H9 (cell line): Measurements from ENCODE around the gene CATSPERB. TPM values are rescaled to one million over a fixed set of nuclear protein-coding genes. Genes with fewer than 3 reads are reported as not detected.

Source experiments
- DNase-seq: peaks from one replicate; pipeline ENCODE4 v3.0.0-alpha.2; 2017
- H2AFZ ChIP-seq: one replicate; pipeline ENCODE4 v1.6.1; 2013; ENCODE audit warnings: mild to moderate bottlenecking, low read length, control low read depth, moderate library complexity
- H2AK5ac ChIP-seq: 2 replicates; pipeline ENCODE4 v1.6.1; 2013; ENCODE audit warnings: low read length, control low read depth, mixed read lengths; ENCODE audit not compliant: insufficient read length
- H2BK120ac ChIP-seq: one replicate; pipeline ENCODE4 v1.6.1; 2013; ENCODE audit warnings: low read depth, mild to moderate bottlenecking, low read length, control low read depth, inconsistent platforms; ENCODE audit not compliant: poor library complexity, severe bottlenecking
- H2BK12ac ChIP-seq: 2 replicates; pipeline ENCODE4 v1.6.1; 2013; ENCODE audit warnings: low read length, control low read depth, mixed read lengths, low read depth; ENCODE audit not compliant: insufficient read length
- H2BK15ac ChIP-seq: 2 replicates; pipeline ENCODE4 v1.6.1; 2013; ENCODE audit warnings: low read depth, low read length, control low read depth
- H2BK20ac ChIP-seq: one replicate; pipeline ENCODE4 v1.6.1; 2013; ENCODE audit warnings: low read depth, mild to moderate bottlenecking, low read length, control low read depth, inconsistent platforms; ENCODE audit not compliant: poor library complexity, severe bottlenecking
- H2BK5ac ChIP-seq: 2 replicates; pipeline ENCODE4 v1.6.1; 2013; ENCODE audit warnings: low read length, control low read depth, mixed read lengths; ENCODE audit not compliant: insufficient read length
- H3K14ac ChIP-seq: 2 replicates; pipeline ENCODE4 v1.6.1; 2013; ENCODE audit warnings: low read length, control low read depth; ENCODE audit not compliant: insufficient read depth
- H3K18ac ChIP-seq: 2 replicates; pipeline ENCODE4 v1.6.1; 2013; ENCODE audit warnings: low read depth, mild to moderate bottlenecking, mixed read lengths, low read length, control low read depth; ENCODE audit not compliant: insufficient read length
- H3K23ac ChIP-seq: 2 replicates; pipeline ENCODE4 v1.6.1; 2013; ENCODE audit warnings: low read length, control low read depth, mixed read lengths, low read depth; ENCODE audit not compliant: insufficient read length
- H3K23me2 ChIP-seq: 2 replicates; pipeline ENCODE4 v1.6.1; 2013; ENCODE audit warnings: low read depth, mild to moderate bottlenecking, mixed read lengths, low read length, control low read depth; ENCODE audit not compliant: insufficient read length, poor library complexity, severe bottlenecking
- H3K27ac ChIP-seq: 2 replicates; pipeline ENCODE4 v1.5.1; 2013; ENCODE audit warnings: low read length, control low read depth, mixed read lengths, low read depth; ENCODE audit not compliant: insufficient read length
- H3K27me3 ChIP-seq: 2 replicates; pipeline ENCODE4 v1.6.1; 2013; ENCODE audit warnings: low read length, control low read depth, inconsistent platforms; ENCODE audit not compliant: insufficient read depth
- H3K4ac ChIP-seq: 2 replicates; pipeline ENCODE4 v1.6.1; 2013; ENCODE audit warnings: low read depth, mild to moderate bottlenecking, control low read depth, inconsistent platforms, low read length, moderate library complexity
- H3K4me1 ChIP-seq: 2 replicates; pipeline ENCODE4 v1.6.1; 2013; ENCODE audit warnings: low read length, control low read depth, inconsistent platforms; ENCODE audit not compliant: insufficient read depth
- H3K4me2 ChIP-seq: 2 replicates; pipeline ENCODE4 v1.6.1; 2013; ENCODE audit warnings: low read length, control low read depth, mixed read lengths; ENCODE audit not compliant: insufficient read length, insufficient read depth
- H3K56ac ChIP-seq: 2 replicates; pipeline ENCODE4 v1.6.1; 2013; ENCODE audit warnings: low read depth, mild to moderate bottlenecking, mixed read lengths, low read length, control low read depth; ENCODE audit not compliant: insufficient read length
- H3K79me1 ChIP-seq: 2 replicates; pipeline ENCODE4 v1.6.1; 2013; ENCODE audit warnings: low read depth, mild to moderate bottlenecking, moderate library complexity, low read length, control low read depth, inconsistent platforms; ENCODE audit not compliant: insufficient read depth, poor library complexity, severe bottlenecking
- H3K79me2 ChIP-seq: 2 replicates; pipeline ENCODE4 v1.6.1; 2013; ENCODE audit warnings: low read length, control low read depth, inconsistent platforms; ENCODE audit not compliant: insufficient read depth
- H3K9ac ChIP-seq: 2 replicates; pipeline ENCODE4 v1.6.1; 2013; ENCODE audit warnings: low read length, control low read depth, mixed read lengths; ENCODE audit not compliant: insufficient read length; ENCODE audit errors: extremely low read depth
- H3K9me3 ChIP-seq: one replicate; pipeline ENCODE4 v1.6.1; 2013; ENCODE audit warnings: low read depth, low read length, inconsistent platforms; ENCODE audit not compliant: control insufficient read depth
- H3T11ph ChIP-seq: one replicate; pipeline ENCODE4 v1.6.1; 2013; ENCODE audit warnings: mild to moderate bottlenecking, low read length, control low read depth, inconsistent platforms
- H4K20me1 ChIP-seq: one replicate; pipeline ENCODE4 v1.6.1; 2013; ENCODE audit not compliant: control insufficient read depth, insufficient read length, insufficient read depth
- H4K5ac ChIP-seq: 2 replicates; pipeline ENCODE4 v1.6.1; 2013; ENCODE audit warnings: low read depth, mild to moderate bottlenecking, mixed read lengths, low read length, control low read depth; ENCODE audit not compliant: insufficient read length
- H4K8ac ChIP-seq: replicated peaks from 2 replicates; pipeline ENCODE4 v1.6.1; 2013; ENCODE audit warnings: low read length, control low read depth, mixed read lengths, low read depth; ENCODE audit not compliant: insufficient read length
- H4K91ac ChIP-seq: 2 replicates; pipeline ENCODE4 v1.6.1; 2013; ENCODE audit warnings: low read depth, mild to moderate bottlenecking, moderate library complexity, mixed read lengths, low read length, control low read depth; ENCODE audit not compliant: insufficient read length
- H3K27ac Mint-ChIP-seq, 3 experiments: 2 replicates in 2 of 3; 3 replicates in 1 of 3; pipeline ENCODE4 v1.8.0; 2020 to 2021; ENCODE audit warnings: mixed read lengths in 3 of 3, mild to moderate bottlenecking in 1 of 3, moderate library complexity in 1 of 3
- H3K27me3 Mint-ChIP-seq: 2 replicates; pipeline ENCODE4 v1.8.0; 2021; ENCODE audit warnings: low read depth, mild to moderate bottlenecking, moderate library complexity, mixed read lengths
- H3K36me3 Mint-ChIP-seq, 3 experiments: 2 replicates in 2 of 3; 3 replicates in 1 of 3; pipeline ENCODE4 v1.8.0; 2020 to 2021; ENCODE audit warnings: low read depth in 3 of 3, mixed read lengths in 3 of 3; ENCODE audit not compliant: insufficient read depth in 1 of 3
- H3K4me1 Mint-ChIP-seq, 2 experiments: 2 replicates each; pipeline ENCODE4 v1.8.0; 2020; ENCODE audit warnings: mixed read lengths in 2 of 2
- H3K4me3 Mint-ChIP-seq, 2 experiments: 2 replicates in 1 of 2; 3 replicates in 1 of 2; pipeline ENCODE4 v1.8.0; 2020 to 2021; ENCODE audit warnings: mild to moderate bottlenecking in 2 of 2, mixed read lengths in 2 of 2, moderate library complexity in 1 of 2
- H3K9me3 Mint-ChIP-seq, 2 experiments: 2 replicates in 1 of 2; 3 replicates in 1 of 2; pipeline ENCODE4 v1.8.0; 2020; ENCODE audit warnings: mild to moderate bottlenecking in 2 of 2, mixed read lengths in 2 of 2, moderate library complexity in 1 of 2
- CTCF ChIP-seq: fragments of 200-600 bp; sonication (generic); conservative IDR thresholded peaks from 3 replicates; pipeline ENCODE4 v1.8.0; 2021; ENCODE audit warnings: antibody characterized with exemption, mild to moderate bottlenecking
- WGBS: extraction: QIAGEN DNeasy Blood & Tissue Kit; methylation state at CpG from one replicate; pipeline ENCODE4 v1.1.7; 2013; ENCODE audit warnings: missing lambda C conversion rate, low lambda C conversion rate, mixed read lengths; ENCODE audit not compliant: insufficient read length; ENCODE audit errors: extremely low coverage; 5-methylcytosine and 5-hydroxymethylcytosine counted together
- total RNA-seq: library from RNA; stranded (reverse); gene quantifications from 2 replicates; pipeline ENCODE4 v1.2.1, GENCODE V29; 2021

CATSPERB gene
- total RNA-seq, 1 experiment from 2014 or later, result 0.48 TPM

GRCh38 chr14:91654836-91655235, 77.0 kb downstream of the CATSPERB start:
- Histone ChIP-seq H3T11ph (no peak overlapping the region), H2BK5ac (no peak overlapping the region), H3K9me3 (no peaks in the 10 kb centered on the region), H3K14ac (no peak overlapping the region), H4K8ac (no peak overlapping the region), H2AK5ac (no peak overlapping the region), H3K23me2 (no peaks in the 10 kb centered on the region), H3K27me3 (no peaks in the 10 kb centered on the region), H3K4me2 (no peak overlapping the region), H3K23ac (no peak overlapping the region), H2BK20ac (no peak overlapping the region), H3K27ac (no peak overlapping the region), H3K4me1 (no peaks in the 10 kb centered on the region), H4K5ac (no peak overlapping the region), H2AFZ (no peak overlapping the region), H3K9ac (no peak overlapping the region), H2BK15ac (no peak overlapping the region), H3K18ac (no peak overlapping the region), H3K56ac (no peak overlapping the region), H3K79me1 (no peaks in the 10 kb centered on the region), H4K91ac (no peak overlapping the region), H3K79me2 (no peaks in the 10 kb centered on the region), H2BK120ac (no peak overlapping the region), H2BK12ac (no peak overlapping the region), H3K4ac (no peak overlapping the region), H4K20me1 (no peaks in the 10 kb centered on the region)
- WGBS, result no CpG with 5 or more reads among the region's 1 CpG
- Mint-ChIP-seq H3K4me1 (no peaks in the 10 kb centered on the region), H3K36me3 (no peaks in the 10 kb centered on the region), H3K4me3 (no peak overlapping the region), H3K27ac (no peak overlapping the region), H3K27me3 (no peaks in the 10 kb centered on the region), H3K9me3 (no peaks in the 10 kb centered on the region)
- no peak for TF ChIP-seq CTCF
- no peak for DNase-seq
